IPS DF 4.7 (cell line): ENCODE results near the gene CGRRF1.

Experiments used
- DNase-seq: peaks from one replicate; pipeline ENCODE4 v3.0.0-alpha.2; 2013; ENCODE audit warnings: low spot score; ENCODE audit errors: extremely low read depth

Gene CGRRF1

DNA sequence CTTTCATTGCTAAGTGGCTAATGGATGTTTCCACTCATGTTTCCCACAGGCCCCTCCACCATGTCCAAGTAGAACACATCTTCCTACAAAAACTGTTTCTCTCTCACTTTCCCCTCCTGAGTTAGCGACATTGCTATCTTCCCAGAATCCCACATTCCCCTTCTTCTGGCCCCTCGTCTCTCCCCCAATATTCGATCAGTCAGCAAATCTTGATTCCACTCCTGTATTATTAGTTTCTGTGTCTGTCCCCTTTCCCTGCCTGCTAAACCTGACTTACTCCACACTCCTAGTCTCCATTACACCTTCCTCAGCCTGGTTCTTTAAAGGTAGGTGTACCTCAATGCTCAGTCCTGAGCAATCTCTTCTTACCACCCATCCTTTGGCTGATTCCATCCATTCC is 37.9 kb downstream of the CGRRF1 start:
- DNase-seq: no peak

GRCh38 chr14:54548491-54548890 is 38.8 kb downstream of the CGRRF1 start:
- DNase-seq: no peak

DNA sequence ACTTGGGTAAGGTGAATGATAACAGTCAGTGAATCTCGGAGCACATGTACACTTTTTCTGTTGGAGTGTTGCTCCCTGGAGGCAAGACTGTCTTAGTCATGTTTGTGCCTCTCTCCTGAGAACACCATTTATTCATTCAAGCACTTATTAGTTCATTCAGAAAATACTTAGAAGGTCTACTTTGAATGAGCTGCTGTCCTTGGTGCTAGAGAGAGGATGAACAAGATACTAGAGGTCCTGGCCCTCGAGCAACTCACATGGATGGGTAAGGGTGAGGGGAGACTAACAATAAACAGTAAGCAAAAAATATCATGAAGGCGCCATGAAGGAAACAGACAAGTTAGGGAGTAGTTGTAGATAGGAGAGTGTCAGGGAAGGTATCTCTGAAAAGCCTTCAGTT is 40.2 kb downstream of the CGRRF1 start:
- no peak for DNase-seq

GRCh38 chr14:54550514-54550913 is 40.8 kb downstream of the CGRRF1 start:
- DNase-seq: no peak

- no peak for DNase-seq
These were observed 44.7 kb downstream of the CGRRF1 start for GRCh38 chr14:54554401-54554800.

DNA sequence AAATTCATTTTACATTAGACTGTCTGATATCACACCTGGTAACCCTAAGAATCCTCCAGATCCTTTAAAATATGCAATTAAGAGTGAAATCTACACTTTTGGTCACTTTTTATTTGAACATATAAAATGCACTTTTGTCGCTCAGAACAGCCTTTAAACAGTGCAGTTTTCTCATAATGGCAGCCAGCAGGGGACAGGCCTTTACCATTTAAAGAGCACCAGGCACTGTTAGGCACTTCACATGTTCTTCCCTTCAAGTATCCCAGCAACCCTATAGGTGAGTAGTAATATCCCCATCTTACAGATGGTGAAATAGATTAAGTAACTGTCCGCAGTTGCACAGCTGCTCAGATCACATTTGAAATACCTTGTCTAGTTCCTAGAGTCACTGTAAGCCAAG is 45.9 kb downstream of the CGRRF1 start:
- no peak for DNase-seq

GRCh38 chr14:54556535-54556934 is 46.8 kb downstream of the CGRRF1 start:
- DNase-seq: no peak

DNA sequence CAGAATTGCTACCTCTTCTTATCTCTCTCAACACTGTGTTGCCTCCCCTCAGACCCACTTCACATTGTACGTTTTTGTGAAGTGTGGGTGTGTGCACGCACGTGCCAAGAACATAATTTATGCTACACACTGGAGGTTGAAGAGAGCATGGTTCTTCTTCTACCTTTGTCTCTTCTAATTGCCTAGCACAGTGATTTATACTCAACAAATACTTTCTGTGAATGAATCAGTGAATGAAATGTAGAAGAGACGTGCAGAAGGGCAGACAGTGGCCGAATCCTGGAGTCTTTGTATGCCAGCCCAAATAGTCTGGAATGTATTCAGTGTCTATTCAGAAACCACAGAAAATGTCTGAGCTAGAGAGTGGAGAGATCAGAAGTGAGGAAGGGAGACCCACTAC is 52.6 kb downstream of the CGRRF1 start:
- DNase-seq: no peak

DNA sequence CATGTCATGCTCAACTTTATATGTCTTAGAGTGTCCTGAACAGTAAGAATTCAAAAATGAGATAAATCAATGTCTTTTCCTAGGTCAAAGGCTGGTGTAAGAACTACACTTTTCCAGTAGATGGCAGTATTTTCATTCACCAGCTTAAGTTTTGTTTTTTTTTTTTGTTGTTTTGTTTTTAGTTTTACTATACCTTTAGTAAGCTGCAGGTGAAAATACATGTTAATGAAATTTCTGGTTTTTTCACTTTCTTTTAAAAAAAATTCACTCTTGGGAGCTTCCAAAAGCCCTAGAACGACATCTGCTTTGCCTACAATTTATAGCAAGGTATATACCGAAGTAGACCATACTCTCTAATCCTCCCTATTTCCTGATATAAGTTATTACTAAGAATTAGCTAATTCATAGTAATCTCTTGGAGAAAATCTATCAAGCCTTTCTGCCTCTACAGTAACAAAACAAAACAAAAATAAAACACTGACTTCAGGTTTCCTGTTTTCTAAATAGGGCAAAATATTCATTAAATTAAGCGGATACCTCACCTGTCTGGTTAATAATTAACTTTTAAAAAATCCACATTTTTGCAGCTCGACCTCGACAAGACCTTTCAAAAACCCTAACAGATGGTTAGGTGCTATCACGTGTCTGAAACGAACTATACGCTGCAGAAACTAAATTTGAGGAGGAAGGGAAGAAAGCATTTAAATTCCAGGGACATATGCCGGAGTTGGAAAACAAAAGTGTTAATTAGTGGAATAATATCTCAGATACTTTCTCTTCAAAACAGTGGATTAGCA is 54.6 kb downstream of the CGRRF1 start:
- no peak for DNase-seq

GRCh38 chr14:54564868-54565784 is 55.4 kb downstream of the CGRRF1 start:
- no peak for DNase-seq

- no peak for DNase-seq
These were observed 56.2 kb downstream of the CGRRF1 start for GRCh38 chr14:54565785-54566409.

DNA sequence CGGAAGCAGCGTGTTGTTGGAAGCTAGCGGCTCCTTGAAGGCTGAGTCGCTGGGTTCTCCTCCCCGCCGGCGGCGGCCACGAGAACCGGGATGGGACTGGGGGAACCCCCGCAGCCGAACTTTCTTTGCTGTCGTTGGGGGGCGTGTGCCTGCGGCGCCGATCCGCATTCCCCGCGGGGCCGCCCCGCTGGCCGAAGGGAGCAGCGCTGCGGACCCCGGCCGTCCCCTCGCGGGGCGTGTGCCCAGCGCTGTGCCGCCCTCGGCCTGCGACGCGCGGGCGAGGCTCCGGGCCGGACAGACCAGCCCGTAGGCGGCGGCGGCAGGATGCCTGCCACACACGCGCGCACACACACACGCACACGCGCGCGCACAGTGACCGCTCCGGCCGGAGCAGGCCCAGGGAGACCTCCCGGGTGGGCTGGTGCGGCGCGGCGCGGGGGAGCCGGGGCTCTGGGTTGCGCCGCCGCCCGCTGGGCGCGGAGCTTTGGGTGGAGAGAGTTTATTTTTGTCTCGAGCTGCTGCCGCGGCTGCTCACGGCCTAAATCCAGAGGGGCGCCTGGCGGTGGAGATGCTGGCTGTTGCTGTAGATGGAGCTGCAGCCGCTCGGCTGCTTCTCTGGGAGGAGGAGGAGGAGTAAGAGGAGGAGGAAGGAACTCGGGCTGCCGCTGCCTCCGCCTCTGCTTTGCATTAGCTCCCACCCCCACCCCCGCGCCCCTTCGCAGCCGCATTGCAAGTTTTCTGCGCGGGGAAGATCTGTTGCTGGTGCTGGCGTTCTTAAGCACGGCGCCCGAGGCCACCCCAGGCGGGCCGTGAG is 56.9 kb downstream of the CGRRF1 start, which contains the start of gene SAMD4A:
Gene SAMD4A (plus strand): TSS at position 719 of the 814 bp plus-strand sequence. CDS start 789 bp downstream, outside the sequence.
- DNase-seq: no peak

- no peak for DNase-seq
These were observed 57.5 kb downstream of the CGRRF1 start for GRCh38 chr14:54567224-54567638.

DNA sequence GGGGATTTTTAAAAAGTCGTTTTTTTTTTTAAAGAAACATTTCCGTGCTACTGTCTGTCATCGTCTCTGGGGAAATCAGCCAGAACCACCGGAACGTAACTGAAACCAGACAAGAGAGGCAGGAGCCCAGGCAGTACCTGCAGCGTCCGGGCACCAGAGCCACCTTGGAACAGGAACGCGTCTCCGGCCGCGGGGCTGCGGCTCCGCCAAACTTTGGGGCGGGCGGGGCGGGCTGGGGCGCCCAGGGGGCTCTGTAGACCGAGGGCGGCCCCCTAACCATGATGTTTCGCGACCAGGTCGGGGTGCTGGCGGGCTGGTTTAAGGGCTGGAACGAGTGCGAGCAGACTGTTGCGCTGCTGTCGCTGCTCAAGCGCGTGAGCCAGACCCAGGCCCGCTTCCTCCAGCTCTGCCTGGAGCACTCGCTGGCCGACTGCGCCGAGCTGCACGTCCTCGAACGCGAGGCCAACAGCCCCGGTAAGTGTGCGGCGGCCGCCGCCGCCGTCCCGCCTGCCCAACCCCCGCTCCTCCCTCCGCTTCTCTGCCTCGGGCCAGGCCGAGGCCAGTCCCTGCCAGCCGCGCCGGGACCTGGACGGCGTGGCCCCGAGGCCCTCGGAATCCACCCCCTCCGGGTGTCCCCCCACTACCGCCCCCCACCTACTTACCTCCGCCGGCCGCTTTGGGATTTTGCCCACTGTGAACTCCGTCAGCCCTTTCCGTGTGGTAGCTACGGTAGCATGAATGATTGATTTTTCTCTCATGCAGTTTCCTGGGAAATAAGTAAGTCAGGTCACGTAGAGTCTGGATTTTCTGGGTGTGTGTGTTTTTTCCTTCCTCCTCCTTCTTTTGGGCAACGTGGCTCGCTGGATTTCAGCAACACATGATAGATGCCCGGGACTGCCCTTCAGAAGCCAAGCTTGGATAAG is 58.2 kb downstream of the CGRRF1 start:
- DNase-seq: no peak

- DNase-seq: no peak
These were observed 59.3 kb downstream of the CGRRF1 start for GRCh38 chr14:54568821-54569595.

DNA sequence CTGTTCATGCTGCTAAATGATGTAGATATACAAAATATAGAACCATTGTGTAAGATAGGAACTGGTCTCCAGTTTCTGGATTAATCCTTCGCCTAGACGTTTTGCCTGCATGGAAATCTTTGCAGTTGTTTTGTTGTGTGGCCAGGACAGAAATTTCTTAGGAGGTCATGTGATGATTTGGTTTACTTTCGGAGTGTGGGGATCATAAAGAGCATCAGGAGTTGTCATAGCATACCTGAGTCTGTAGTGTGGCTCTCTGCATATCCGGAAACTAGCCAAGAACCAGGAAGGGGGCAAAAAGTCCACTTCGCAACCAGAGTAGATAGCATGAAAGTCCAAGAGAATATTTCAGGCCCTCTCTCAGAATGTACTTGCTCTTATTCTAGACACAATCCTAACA is 60.3 kb downstream of the CGRRF1 start:
- no peak for DNase-seq

DNA sequence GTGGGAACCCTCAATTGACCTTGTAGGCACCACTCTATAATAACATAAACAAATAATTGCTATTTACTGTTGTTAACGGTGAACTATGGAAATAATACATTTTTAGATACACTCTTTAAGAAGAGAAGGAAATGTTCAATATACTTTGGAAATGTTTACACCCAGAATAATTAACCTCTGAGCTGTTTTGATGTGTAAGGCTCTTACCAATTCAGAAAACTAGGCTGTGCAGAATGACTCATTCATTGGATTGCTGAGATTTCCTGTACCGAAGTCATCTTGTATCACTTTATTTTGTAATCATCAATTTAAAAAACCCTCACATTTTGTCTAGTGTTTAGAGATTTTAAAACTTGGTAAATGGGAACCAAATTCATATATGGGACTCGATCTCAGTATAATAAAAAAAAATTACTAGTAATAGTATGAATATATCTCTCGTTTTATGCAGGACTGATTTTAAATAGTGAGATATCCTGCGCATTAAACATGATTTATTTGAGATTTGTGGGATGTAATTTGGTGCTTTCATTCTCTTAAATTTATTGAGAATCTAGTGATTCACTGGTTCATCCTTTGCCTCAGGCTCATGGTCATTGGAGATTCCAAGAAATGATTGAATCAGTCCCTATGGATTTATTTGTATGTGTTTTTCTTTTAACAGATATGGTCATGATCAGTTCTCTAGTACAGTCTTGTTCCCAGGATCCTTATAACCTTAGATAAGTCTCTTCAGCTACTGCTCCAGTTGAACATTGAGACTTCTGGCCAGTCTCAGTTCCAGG is 61.1 kb downstream of the CGRRF1 start:
- no peak for DNase-seq

DNA sequence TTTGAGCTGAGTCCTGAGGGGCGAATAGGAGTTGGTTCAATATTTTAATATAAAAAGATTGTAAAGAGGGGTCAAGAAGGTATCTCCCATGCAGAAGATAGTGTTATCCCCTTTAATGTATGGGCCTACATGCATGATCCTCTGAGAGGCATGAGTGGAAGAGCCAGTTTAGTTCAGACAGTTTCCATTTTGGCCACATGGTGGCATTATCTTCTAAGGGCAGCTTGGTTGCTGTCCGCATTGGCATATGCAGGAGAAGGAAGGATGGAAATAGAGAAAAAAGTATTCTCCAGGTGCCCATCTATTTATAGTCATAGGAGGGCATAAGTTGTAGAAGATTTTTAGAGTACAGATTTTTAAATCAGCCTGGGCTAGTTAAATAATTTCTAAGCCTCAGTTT is 62.6 kb downstream of the CGRRF1 start:
- no peak for DNase-seq
